GM13976 (cell line): Measurements from ENCODE around the gene STAC3.
A peak's percentile ranks its signal among the peaks of the same experiment; 100 is the strongest.

ENCODE experiments used
- DNase-seq: peaks from one replicate; pipeline ENCODE4 v3.0.0; 2012; ENCODE audit warnings: low spot score
- CTCF ChIP-seq: IDR thresholded peaks from 2 replicates; pipeline ENCODE4 v1.5.1; 2012; ENCODE audit warnings: borderline replicate concordance, mild to moderate bottlenecking; ENCODE audit not compliant: insufficient read depth; ENCODE audit errors: extremely low read depth, missing control alignments, control extremely low read depth
- in situ Hi-C: fragments of 300-500 bp; cut with MboI; formaldehyde crosslinking; loops from one replicate; pipeline ENCODE4 v1.12.0; 2022; ENCODE audit warnings: low sequenced_read_pairs, mixed read lengths, inconsistent platforms; ENCODE audit not compliant: unreplicated experiment

The STAC3 gene

GRCh38 chr12:57242691-57243454 is 8.1 kb downstream of the STAC3 start:
- in situ Hi-C loops: no loop called here
- TF ChIP-seq CTCF: peak; percentile 73
- DNase-seq: peak; percentile 79

GRCh38 chr12:57242329-57242690 is 8.7 kb downstream of the STAC3 start:
- no peak for DNase-seq
- no peak for TF ChIP-seq CTCF
- in situ Hi-C loops: no loop called here

- in situ Hi-C loops: no loop called here
- no peak for TF ChIP-seq CTCF
- DNase-seq: no peak
Observed at GRCh38 chr12:57241402-57242310, 9.3 kb downstream of the STAC3 start.

GRCh38 chr12:57240926-57241401 is 10.0 kb downstream of the STAC3 start:
- DNase-seq: peak; percentile 49

GRCh38 chr12:57240066-57240921 is 10.7 kb downstream of the STAC3 start:
- no peak for TF ChIP-seq CTCF
- peak; percentile 69 for DNase-seq
- in situ Hi-C loops: no loop called here

More at GRCh38 chr12:57240926-57241401, 10.0 kb downstream of the STAC3 start:
- in situ Hi-C loops: no loop called here
- no peak for TF ChIP-seq CTCF

GRCh38 chr12:57239587-57240065 is 11.4 kb downstream of the STAC3 start:
- in situ Hi-C loops: no loop called here
- no peak for TF ChIP-seq CTCF
- no peak for DNase-seq
